ENCODE data around the gene GLA.

The GLA gene

DNA sequence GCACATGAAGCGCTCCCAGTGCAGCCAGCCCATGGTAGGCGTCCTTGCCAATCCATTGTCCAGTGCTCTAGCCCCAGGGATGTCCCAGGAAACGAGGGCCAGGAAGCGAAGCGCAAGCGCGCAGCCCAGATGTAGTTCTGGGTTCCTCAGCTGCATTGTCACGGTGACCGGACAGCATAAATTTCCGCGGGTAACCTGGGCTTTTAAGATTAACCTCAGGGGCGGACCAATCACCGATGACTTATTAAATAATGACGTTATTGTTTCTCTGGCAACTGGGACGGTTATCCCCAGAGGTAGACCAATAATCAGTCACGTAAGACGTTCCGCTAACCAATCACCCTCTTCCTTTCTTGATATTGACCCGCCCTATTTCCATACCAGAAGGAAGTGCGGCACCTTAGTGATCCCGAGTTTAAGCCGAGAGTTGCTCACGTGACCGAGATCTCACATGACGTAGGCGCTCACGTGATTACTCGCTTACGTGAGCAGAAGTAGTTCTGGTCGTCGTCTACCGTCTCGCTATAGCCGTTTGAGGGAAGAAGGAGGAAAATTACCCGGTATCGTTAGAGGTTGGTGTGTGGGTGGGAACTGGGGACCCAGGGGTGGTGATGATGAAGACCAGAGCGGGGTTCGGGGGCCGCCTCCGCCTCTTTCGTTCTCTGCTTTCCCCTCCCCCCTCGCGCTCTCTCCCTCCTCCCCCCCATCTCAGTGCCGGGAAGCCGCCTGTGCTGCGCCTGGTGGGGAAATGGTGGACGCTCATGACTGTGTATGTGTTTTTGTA, at the start of gene GLA, which contains the start of gene HNRNPH2:
TSS of gene GLA (minus strand) at position 178 of the 784 bp plus-strand sequence. CDS start at position 156, 22 bp downstream.
TSS of gene HNRNPH2 (plus strand) at position 475 of the 784 bp plus-strand sequence. CDS start 3,767 bp downstream, outside the sequence.
- DNase-seq: peak; percentile 93

DNA sequence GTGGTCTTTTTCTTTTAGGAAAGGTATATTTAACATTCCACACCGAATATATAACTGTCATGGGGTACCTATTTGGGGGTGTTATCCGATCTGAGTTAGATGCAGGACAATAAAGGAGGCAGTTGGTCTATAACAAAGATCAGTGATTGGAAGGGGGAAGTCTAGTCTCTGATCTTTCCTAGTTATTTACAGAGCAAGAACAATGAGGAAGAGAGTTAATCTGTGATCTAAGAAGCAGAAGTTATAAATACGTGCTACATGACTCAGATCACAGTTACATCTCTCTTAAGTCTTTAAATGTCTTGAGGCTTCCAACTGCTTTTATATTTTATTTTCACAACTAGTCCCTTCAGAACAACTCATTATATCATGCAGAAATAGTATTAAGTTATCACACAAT, 44.3 kb upstream of the GLA start:
- no peak for DNase-seq

DNA sequence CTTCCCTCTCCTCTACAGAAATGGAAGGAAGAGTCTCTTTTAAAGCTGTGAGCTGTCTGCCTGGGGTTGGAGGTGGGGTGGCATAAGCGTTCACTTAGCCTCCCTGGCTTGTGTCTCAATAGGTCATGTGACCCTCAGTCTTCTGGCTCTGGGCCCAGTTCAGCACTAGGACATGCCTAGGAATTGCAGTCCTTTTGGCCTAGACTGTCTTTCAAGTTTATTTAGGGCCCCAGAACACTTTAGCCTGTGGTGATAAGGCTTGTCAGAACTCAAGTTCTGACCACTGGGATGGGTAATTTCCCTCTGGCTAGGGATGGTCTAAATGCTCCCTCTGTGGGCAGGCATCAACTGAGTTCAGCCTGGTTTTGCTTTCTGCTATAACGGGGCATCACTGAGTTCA, 43.2 kb upstream of the GLA start:
- DNase-seq: no peak

DNA sequence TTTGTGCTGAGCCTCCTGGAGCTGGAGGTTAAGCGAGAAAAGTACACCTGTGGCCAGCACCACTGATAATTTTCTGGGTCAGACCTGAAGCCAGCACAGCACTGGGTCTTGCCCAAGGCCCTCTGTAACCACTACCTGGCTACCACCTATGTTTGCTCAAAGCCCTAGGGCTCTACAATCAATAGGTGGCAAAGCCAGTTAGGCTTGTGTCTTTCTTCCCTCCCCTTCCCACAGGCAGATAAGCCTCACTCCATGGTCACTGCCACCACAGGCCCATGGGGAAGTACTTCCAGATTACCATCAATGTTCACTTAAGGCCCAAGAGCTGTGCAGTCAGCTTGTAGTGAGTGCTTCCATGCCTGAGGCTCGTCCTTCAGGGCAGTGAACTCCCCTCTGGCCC, 42.4 kb upstream of the GLA start:
- DNase-seq: no peak

DNA sequence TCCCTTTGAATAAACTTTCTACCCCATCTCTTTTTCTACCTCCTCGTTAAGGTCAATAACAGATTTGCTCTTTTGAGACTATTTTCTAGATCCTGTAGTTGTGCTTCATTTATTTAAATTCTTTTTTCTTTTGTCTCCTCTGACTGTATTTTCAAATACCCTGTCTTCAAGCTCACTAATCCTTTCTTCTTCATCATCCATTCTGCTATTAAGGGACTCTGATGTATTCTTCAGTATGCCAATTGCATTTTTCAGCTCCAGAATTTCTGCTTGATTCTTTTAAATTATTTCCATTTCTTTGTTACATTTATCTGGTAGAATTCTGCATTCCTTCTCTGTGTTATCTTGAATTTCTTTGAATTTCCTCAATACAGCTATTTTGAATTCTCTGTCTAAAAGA, 41.6 kb upstream of the GLA start:
- no peak for DNase-seq

DNA sequence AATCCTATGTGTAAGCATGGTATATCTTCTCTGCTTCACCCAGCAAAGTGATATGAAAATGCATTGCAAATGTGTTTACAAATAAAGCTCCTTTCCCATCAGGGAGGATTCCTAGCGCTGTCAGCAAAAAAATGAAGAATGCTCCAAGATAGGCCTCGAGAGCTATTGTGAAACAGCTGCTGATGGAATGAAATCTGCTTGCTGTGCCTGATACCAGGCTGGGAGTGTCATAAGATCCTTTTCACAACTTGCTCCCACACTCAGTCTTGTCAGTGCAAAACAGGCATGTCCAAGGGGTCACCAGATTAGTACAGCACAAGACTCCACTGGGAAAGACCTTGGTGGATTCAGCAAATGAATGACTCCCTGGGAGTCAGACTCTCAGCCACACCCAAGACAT, 34.4 kb upstream of the GLA start:
- DNase-seq: no peak

DNA sequence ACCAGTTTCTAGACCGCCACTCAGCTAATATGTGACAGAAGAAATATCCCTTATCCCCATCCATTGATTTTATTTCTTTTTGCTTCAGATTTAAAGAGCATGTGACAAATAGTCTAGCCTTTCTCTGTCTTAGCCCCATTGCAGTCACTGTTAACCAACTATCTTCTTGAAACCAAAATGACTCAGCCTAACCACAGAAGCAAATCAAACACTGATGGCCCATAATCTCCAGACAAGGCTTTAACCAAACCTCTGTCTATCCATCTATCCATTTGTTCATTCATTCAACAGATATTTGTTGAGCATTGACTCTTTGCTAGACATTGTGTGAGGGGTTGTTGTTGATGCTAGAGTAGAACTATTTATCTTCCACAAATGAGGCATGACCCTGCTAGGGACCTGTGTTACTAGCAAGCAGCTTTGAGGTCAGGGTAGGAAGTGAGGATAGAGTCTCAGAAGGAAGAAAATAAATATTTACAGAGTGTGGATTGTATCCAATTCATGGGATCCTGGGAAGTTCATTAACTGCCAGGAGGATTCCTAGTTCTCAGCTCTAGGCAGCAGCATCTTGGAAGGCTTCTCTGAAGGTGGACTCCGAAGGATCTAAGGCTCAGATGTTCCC, 22.8 kb upstream of the GLA start:
- DNase-seq: no peak

DNA sequence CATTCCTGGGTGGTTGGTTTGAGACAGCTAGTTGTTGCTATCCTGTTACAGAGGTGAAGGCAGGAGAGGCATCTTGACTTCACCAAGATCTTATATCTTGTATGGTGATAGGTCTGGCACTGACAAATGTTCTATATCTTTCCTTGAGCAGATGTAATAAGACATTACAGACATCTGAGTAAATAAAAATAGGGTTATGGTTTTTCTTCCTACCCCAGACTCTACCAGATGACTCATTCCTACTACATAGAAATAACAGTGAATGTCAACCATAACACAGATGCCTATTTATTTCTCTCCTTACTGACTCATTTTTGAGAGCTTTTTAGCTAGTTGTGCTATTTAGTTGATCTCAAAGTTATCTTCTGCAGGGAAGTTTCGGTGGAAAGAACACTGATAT, 22.2 kb upstream of the GLA start:
- no peak for DNase-seq

DNA sequence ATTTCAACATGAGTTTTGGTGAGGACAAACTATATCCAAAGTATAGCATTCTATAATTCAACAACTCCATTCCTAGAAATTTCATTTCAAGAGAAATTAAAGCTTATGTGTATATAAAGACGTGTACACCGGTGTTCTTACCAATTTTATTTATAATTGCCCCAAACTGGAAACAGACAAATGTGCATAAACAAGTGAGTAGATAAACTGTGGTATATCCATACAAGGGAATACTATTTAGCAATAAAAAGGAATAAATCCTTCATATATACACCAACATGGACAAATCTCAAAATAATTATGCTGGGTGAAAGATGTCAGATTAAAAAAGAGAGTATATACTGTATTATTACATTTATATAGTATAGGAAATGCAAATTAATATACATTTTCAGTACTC, 20.2 kb upstream of the GLA start:
- DNase-seq: no peak

DNA sequence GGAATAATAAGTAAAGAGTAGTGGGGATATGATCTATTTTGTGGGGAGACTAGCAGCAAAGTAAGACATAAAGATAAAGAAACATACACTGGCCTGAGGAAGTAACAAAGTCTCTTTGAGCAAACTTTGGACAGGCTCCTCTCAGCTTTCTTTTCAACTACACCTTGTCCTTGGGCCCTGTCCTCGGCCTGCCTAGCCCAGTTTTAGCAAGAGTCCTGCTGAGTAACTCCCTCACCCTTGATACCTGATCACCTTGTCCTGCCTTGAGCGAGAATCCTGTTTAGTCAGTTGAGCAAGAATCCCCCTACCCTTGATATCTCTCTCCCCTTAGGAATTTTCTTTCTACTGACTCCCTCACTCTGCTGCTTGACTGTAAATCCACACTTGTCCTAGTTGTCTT, 11.8 kb upstream of the GLA start:
- no peak for DNase-seq

DNA sequence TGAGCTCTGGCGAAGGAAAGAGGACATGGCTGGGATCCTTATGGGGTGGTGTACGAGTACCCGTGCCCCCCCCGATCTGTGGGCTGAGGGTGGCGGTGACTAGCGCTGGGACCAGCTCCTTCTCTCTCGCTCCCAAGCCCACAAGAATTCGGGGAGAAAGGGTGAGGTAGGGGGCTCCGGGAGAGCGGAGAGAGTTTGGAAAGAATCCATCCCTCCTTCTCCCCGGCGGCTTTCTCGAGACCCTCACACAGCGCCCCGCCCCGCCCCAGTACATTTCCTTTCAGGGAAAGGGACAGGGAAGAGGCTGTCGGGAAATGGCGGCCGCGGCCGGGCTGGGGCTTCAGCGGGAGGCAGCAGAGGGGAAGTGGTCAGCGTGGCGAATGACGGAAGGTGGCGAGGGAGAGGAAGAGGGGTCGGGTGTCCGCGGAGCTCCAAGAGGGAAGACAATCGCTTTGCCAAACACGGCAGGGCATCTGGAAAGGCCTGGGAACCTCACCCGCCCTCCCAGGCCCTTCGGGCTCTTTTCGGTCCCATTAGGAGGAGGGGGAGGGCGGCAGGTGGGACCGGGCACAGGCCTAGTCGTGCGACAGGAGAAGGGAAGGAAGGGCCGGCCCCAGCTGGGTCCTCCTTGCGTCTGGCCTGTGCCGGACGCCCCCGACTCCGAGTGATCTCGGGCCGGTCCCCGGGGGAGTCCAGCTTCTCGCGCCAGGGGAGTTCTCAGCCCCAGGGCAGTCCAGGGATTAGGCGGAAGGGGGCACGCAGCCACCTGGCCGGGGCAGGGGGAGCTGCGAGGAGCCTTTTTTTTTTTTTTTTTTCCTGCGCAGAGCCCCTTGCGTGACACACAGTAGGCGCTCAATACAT, 10.5 kb upstream of the GLA start:
- peak; percentile 43 for DNase-seq

DNA sequence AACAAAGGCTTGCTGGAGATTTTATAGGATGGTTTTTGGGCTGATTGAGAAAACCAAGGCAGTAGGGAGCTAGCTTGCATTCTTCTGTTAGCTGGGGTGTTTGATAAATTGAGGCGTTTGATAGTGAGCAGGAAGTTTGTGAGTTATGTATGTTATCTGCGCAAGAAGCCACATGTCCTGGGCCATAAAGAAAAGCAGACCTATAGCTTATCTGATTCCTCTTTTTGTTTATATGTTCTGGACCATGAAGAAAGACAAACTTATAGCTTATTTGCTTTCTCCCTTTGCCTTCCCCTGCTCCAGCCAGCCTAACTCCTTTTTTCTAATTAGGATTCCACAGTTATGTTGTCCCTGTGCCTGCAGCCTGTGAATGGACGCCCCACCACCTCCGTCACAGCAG, 9.5 kb upstream of the GLA start:
- DNase-seq: no peak

DNA sequence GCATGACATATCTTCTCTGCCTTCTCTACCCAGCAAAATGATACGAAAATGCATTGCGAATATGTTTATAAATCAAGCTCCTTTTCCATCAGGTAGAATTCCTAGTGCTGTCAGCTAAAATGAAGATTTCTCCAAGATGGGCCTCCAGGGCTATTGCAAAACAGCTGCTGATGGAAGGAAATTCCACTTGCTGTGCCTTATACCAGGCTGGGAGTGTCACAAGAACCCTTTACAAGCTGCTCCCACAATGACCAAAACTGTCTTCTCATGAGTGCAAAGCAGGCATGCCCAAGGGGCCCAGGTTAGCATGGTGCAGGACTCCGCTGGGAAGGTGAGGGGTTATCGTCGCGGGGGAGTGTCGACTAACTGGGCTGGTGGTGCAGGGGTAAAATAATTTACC, 9.0 kb upstream of the GLA start:
- no peak for DNase-seq

DNA sequence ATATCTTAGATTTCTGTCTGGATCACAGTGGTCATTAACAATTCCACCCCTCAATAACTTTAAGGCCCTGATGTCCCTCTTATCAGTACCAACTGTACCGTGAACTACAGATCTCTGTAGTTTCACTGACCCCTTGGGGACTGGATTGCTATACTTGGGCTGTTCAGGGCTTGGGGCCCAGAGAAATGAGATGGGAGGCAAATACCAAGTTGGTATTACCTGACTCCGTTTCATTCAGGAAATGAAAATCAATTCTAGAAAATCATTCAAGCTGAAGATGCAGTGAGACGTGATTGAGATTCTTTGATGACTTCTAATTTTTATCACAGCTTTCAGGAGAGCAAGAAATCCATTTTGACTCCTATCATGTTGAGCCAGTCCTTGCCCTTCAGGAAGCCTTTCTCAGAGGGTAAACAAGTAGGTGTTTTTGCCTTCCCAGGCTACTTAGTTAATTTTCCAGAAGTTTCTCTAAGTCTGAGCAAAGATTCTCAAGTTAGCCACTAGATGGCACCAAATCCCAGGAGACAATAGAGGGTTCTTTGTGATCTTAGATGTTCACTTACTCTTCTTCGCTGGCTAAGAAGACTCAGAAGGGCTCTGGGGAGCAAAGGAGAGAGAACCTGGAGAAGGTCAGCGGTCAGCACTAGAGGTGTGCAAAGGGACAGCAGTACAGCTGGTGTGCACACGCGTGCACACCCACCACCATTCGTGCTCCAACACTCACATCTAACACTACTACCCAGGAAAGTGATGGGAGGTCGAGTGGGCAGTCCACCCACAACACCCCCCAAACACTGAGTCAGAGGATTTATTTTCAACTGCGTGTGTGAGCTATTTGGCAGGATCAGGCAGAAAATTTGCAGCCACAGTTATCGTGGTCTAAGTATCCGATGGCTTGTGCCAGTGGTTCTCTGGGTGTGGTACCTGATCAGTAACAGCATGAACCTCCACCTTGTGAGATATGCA, 7.7 kb upstream of the GLA start:
- peak; percentile 76 for DNase-seq

DNA sequence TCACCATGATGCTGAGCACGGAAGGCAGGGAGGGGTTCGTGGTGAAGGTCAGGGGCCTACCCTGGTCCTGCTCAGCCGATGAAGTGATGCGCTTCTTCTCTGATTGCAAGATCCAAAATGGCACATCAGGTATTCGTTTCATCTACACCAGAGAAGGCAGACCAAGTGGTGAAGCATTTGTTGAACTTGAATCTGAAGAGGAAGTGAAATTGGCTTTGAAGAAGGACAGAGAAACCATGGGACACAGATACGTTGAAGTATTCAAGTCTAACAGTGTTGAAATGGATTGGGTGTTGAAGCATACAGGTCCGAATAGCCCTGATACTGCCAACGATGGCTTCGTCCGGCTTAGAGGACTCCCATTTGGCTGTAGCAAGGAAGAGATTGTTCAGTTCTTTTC, 4.3 kb upstream of the GLA start:
- DNase-seq: no peak

DNA sequence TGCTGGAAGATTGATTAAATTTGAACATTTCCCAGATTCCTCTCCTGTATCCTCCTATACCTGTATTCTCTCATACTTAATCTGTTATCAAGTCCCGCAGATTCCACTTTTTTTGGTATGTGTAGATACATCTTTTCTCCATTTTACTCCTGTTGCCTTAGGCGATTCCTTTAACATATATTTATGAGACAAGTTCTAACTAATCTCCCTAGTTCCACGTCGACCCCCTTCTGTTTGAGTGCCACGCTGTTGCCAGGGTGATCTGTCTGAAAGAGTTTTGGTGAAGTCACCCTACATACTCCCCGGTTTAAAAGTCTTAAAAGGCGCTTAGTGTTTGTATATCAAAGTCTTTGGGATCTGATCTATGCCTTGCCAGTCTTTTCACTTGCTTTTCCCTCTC, 2.7 kb upstream of the GLA start:
- DNase-seq: peak; percentile 32

DNA sequence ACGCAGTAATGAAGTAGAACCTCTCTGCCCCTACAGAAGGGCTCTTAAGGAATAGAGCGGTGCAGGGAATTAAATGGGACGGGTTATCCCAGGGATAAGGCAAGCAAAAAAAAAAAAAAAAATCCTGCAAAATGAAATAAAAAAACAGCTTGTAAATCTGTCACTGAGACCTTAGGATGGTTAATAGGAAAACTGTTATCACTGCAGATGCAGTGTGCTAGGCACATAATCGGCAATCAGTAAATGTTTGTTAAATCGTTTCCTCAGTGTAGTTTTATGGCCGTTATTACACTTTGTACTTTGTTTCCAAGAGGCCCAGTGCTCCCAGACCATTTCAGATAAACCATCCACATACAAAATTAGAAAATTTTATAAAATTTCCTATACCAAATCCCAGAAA, 1.3 kb upstream of the GLA start:
- no peak for DNase-seq

DNA sequence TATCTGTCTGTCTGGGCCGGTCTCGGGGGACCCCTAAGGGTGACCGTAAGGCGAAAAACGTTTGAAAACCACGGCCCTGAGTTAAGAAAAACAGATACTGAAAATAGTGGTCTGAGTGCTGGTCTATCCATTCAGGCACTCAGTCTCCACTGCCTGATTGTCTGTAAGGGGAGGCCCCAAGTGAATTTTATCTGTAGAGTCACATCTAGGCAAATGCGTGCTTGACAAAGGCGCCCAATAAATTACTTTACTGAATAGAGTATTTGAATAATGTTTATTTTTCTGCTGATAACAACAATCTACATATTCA, 762 bp upstream of the GLA start:
- no peak for DNase-seq

DNA sequence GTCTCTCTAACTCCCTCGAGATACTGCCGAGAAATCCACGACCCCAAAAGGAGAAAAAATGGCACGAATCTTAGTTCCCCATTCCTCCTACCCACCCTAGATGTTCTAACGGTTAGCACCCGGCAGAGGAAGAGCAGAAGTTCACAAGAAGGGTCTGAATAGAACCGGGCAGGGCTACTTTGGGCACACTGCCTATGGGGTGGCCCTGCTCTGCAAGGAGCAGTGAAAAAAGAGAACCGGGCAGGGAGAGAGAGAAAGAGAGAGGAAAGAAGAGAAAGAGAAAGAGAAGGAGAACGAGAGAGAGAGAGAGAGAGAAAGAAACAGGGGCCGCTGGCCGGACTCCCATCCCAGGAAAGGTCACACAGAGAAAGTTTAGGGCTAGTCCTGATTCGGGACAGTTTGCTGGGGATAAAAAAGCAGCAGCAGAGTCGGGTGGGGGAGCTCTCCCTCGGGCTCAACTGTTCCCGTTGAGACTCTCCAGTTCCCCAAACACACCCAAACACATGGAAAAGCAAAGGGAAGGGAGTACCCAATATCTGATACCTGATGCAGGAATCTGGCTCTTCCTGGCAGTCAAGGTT, 468 bp downstream of the GLA start:
- no peak for DNase-seq

DNA sequence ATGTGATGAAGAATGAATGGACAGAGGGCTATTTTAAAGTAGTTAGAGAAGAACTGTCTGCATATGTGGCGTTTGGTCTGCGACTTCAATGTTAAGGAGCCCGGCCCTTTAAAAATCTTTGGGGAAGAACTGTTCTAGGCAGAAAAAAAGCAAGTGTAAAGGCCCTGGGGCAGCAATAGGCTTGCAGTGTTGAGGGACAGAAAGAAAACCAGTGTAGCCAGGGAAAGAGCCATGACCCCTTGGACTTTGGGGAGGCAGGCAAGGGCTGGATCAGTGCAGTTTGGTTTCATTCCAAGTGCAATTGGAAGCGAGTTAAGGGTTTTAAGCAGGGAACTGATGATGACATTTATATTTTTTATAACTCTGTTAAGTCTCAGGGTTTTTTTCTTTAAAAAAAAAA, 7.9 kb downstream of the GLA start:
- DNase-seq: no peak

DNA sequence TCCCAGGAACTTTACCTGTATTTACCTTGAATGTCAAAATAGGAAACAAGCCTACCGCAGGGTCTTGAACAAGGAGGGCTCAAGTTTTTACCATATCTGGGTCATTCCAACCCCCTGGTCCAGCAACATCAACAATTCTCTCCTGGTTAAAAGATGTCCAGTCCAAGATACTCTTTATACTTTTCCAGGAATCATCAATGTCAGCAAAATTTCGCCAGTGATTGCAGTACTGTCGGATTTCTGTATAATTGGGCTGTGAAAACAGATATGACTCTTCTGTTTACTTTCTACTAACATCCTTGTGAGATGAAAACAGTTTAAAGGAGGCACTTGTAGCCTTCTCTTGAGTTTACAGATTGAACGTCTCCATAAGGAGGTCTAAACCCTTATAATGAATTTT, 9.0 kb downstream of the GLA start:
- DNase-seq: no peak

DNA sequence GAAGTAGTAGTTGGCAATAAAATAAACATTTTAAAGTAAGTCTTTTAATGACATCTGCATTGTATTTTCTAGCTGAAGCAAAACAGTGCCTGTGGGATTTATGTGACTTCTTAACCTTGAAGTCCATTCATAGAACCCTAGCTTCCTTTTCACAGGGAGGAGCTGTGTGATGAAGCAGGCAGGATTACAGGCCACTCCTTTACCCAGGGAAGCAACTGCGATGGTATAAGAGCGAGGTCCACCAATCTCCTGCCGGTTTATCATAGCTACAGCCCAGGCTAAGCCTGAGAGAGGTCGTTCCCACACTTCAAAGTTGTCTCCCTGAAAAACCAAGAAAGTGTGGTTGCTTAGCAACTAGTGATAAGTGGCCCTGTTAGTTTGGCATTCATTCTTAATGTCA, 9.9 kb downstream of the GLA start:
- DNase-seq: no peak

Measured in CD4-positive, alpha-beta T cell treated with Interleukin-12 subunit alpha and Interleukin-12 subunit beta, for 1 hour (primary cell).